PC-9 (cell line): ENCODE data around the gene CACNB4. TPM values are rescaled to one million over a fixed set of nuclear protein-coding genes. Genes with fewer than 3 reads are reported as not detected.

Experiments used
- BruUV-seq: library from RNA; stranded (reverse); fragments of 400-500 nt; replicated peaks from 2 replicates; lab custom pipeline; 2021; lab: Mats Ljungman, UMichigan
- CTCF ChIA-PET: fragments of 300-600 bp; sonication (Branson Sonifier 250); formaldehyde crosslinking; loops from one replicate; lab custom pipeline; 2022; ENCODE audit warnings: antibody characterized with exemption; lab: Charles Lee
- POLR2A ChIA-PET: fragments of 300-600 bp; sonication (Branson Sonifier 250); formaldehyde crosslinking; loops from one replicate; lab custom pipeline; 2022; ENCODE audit warnings: antibody characterized with exemption; ENCODE audit not compliant: unreplicated experiment; lab: Charles Lee
- DNase-seq, 2 experiments: peaks; one replicate each; pipeline versions ENCODE4 v3.0.0 to v3.0.0-alpha.2; 2015 to 2022; ENCODE audit warnings: mixed read lengths in 1 of 2
- H2AFZ ChIP-seq: fragments of 200-600 bp; sonication (generic); 2 replicates; pipeline ENCODE4 v1.8.1; 2017; ENCODE audit warnings: antibody characterized with exemption
- H3F3A ChIP-seq: fragments of 200-600 bp; sonication (generic); 2 replicates; pipeline ENCODE4 v1.8.1; 2017; ENCODE audit warnings: antibody characterized with exemption, mild to moderate bottlenecking, low read depth; ENCODE audit not compliant: insufficient read depth
- H3K27ac ChIP-seq: fragments of 200-600 bp; sonication (generic); 2 replicates; pipeline ENCODE4 v1.6.1; 2016; ENCODE audit warnings: mixed run types
- H3K27me3 ChIP-seq: fragments of 200-600 bp; sonication (generic); 2 replicates; pipeline ENCODE4 v1.6.1; 2016; ENCODE audit warnings: low read depth, mixed run types; ENCODE audit not compliant: insufficient read depth
- H3K36me3 ChIP-seq: fragments of 200-600 bp; sonication (generic); 2 replicates; pipeline ENCODE4 v1.6.1; 2016; ENCODE audit warnings: low read depth, mixed run types
- H3K4me1 ChIP-seq: fragments of 200-600 bp; sonication (generic); replicated peaks from 2 replicates; pipeline ENCODE4 v1.6.1; 2016; ENCODE audit warnings: mixed run types; ENCODE audit not compliant: insufficient read depth
- H3K4me2 ChIP-seq: fragments of 200-600 bp; sonication (generic); 2 replicates; pipeline ENCODE4 v1.6.1; 2017; ENCODE audit warnings: mixed run types
- H3K4me3 ChIP-seq: fragments of 200-600 bp; sonication (generic); 2 replicates; pipeline ENCODE4 v1.6.1; 2016; ENCODE audit warnings: mixed run types
- H3K79me2 ChIP-seq: fragments of 200-600 bp; sonication (generic); 2 replicates; pipeline ENCODE4 v1.6.1; 2017; ENCODE audit warnings: low read depth, mixed run types
- H3K9me2 ChIP-seq: fragments of 200-600 bp; sonication (generic); 2 replicates; pipeline ENCODE4 v1.8.1; 2017; ENCODE audit warnings: mild to moderate bottlenecking; ENCODE audit not compliant: insufficient read depth
- H3K9me3 ChIP-seq: fragments of 200-600 bp; sonication (generic); 2 replicates; pipeline ENCODE4 v1.8.1; 2016; ENCODE audit warnings: low read depth; ENCODE audit not compliant: insufficient read depth
- H4K20me1 ChIP-seq: fragments of 200-600 bp; sonication (generic); 2 replicates; pipeline ENCODE4 v1.8.1; 2017; ENCODE audit not compliant: insufficient read depth
- EZH2 ChIP-seq: fragments of 200-600 bp; sonication (generic); IDR thresholded peaks from 2 replicates; pipeline ENCODE4 v1.8.0; 2017; ENCODE audit warnings: antibody characterized with exemption, low read depth
- intact Hi-C: fragments of 100-400 bp; cut with micrococcal nuclease; formaldehyde crosslinking; loops from one replicate; pipeline ENCODE4 v1.10.0; 2022; ENCODE audit not compliant: unreplicated experiment
- total RNA-seq: library from RNA; stranded (reverse); gene quantifications from 2 replicates; pipeline ENCODE4 v1.2.3, GENCODE V29; 2021
- TF ChIP-seq, protein P1 (sequence below): fragments of 200-600 bp; sonication (generic); conservative IDR thresholded peaks from 2 replicates; pipeline ENCODE4 v1.6.1; 2017; ENCODE audit warnings: mixed run types, antibody characterized with exemption, mild to moderate bottlenecking, moderate library complexity

Gene CACNB4
- total RNA-seq, 1 experiment from 2014 or later: 0.98 TPM

GRCh38 chr2:151861174-151861573 is 237.7 kb downstream of the CACNB4 start:
- Histone ChIP-seq H3K4me1 (no peaks in the 10 kb centered on the region; the same call in 1 of the 2 replicates), H3F3A (no peaks in the 10 kb centered on the region; the same call in 1 of the 2 replicates), H3K9me2 (no peaks in the 10 kb centered on the region), H3K27ac (no peak overlapping the region), H3K36me3 (no peaks in the 10 kb centered on the region), H3K4me3 (no peak overlapping the region), H4K20me1 (no peaks in the 10 kb centered on the region), H3K9me3 (no peaks in the 10 kb centered on the region), H2AFZ (no peak overlapping the region), H3K4me2 (no peak overlapping the region), H3K27me3 (no peaks in the 10 kb centered on the region), H3K79me2 (no peaks in the 10 kb centered on the region)
- no TSS peak for BruUV-seq
- no peak for DNase-seq
- no peak for TF ChIP-seq EZH2
- TF ChIP-seq, protein P1, sequence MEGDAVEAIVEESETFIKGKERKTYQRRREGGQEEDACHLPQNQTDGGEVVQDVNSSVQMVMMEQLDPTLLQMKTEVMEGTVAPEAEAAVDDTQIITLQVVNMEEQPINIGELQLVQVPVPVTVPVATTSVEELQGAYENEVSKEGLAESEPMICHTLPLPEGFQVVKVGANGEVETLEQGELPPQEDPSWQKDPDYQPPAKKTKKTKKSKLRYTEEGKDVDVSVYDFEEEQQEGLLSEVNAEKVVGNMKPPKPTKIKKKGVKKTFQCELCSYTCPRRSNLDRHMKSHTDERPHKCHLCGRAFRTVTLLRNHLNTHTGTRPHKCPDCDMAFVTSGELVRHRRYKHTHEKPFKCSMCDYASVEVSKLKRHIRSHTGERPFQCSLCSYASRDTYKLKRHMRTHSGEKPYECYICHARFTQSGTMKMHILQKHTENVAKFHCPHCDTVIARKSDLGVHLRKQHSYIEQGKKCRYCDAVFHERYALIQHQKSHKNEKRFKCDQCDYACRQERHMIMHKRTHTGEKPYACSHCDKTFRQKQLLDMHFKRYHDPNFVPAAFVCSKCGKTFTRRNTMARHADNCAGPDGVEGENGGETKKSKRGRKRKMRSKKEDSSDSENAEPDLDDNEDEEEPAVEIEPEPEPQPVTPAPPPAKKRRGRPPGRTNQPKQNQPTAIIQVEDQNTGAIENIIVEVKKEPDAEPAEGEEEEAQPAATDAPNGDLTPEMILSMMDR: no peak
- ChIA-PET CTCF (no interaction called here), POLR2A (no interaction called here)
- intact Hi-C loops: no loop called here

DNA sequence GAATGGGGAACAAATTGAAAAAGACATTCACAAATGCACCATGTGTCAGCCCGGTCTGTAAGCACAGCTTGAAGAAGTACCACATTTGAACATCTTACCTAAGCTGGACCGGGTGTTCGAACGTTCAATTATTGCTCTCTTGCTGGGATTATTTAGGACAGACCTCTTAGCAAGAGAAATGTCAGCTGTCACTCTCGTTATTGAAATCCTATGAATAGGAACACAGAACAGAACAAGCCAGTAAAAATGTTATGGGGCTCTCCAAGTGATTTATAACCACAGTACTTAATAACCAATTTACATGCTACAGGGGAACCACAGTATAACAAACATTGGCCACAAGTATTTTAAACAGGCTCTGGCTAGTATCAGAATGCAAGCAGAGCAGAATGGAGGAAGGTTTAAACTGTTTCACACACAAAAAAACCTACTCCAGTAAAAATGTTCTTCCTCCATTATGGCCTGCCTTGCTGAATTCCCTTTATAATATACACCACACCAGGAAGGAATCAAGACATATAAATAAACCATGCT is 238.2 kb downstream of the CACNB4 start:
- intact Hi-C loops: no loop called here
- TF ChIP-seq, protein P1: no peak
- no peak for TF ChIP-seq EZH2
- Histone ChIP-seq H3K79me2 (no peaks in the 10 kb centered on the region), H2AFZ (no peak overlapping the region), H3K27me3 (no peaks in the 10 kb centered on the region), H3K9me2 (no peaks in the 10 kb centered on the region), H3K4me2 (no peak overlapping the region), H4K20me1 (no peaks in the 10 kb centered on the region), H3F3A (no peaks in the 10 kb centered on the region; the same call in 1 of the 2 replicates), H3K4me1 (no peaks in the 10 kb centered on the region; the same call in 1 of the 2 replicates), H3K36me3 (no peaks in the 10 kb centered on the region), H3K27ac (no peak overlapping the region), H3K9me3 (no peaks in the 10 kb centered on the region), H3K4me3 (no peak overlapping the region)
- CTCF ChIA-PET: no interaction called here
- no TSS peak for BruUV-seq
- DNase-seq: no peak
- POLR2A ChIA-PET: no interaction called here

GRCh38 chr2:151860210-151860609 is 238.6 kb downstream of the CACNB4 start:
- Histone ChIP-seq H3K9me3 (no peaks in the 10 kb centered on the region), H3K27me3 (no peaks in the 10 kb centered on the region), H3K4me2 (no peak overlapping the region), H3K27ac (no peak overlapping the region), H3K36me3 (no peaks in the 10 kb centered on the region), H3K4me3 (no peak overlapping the region), H4K20me1 (no peaks in the 10 kb centered on the region), H2AFZ (no peak overlapping the region), H3F3A (no peaks in the 10 kb centered on the region; the same call in 1 of the 2 replicates), H3K9me2 (no peaks in the 10 kb centered on the region), H3K4me1 (no peaks in the 10 kb centered on the region; the same call in 1 of the 2 replicates), H3K79me2 (no peaks in the 10 kb centered on the region)
- BruUV-seq: no TSS peak
- TF ChIP-seq, protein P1: no peak
- no peak for TF ChIP-seq EZH2
- ChIA-PET POLR2A (no interaction called here), CTCF (no interaction called here)
- intact Hi-C loops: no loop called here
- DNase-seq: no peak
